Stimulated activated memory B cell treated with anti-CD40 and anti-IgM and Interleukin-4, amounts not matched to agents 10 μg/mL and 1 μg/mL and 100 μg/mL, for 72 hours (primary cell): Measurements from ENCODE around the gene EXOSC7.
A peak's percentile ranks its signal among the peaks of the same experiment; 100 is the strongest.

Experiments used
- ATAC-seq: fragments of 150-1000 bp; cut with Tn5 transposase; 2 replicates; pipeline ENCODE4 v1.10.0; 2021
- H3K27ac Mint-ChIP-seq: one replicate; pipeline ENCODE4 v1.8.0; 2022; ENCODE audit warnings: mild to moderate bottlenecking, mixed read lengths
- H3K27me3 Mint-ChIP-seq: one replicate; pipeline ENCODE4 v1.8.0; 2022; ENCODE audit warnings: mixed read lengths
- H3K36me3 Mint-ChIP-seq: one replicate; pipeline ENCODE4 v1.8.0; 2022; ENCODE audit warnings: mixed read lengths
- H3K4me1 Mint-ChIP-seq: one replicate; pipeline ENCODE4 v1.8.0; 2022; ENCODE audit warnings: mixed read lengths
- H3K4me3 Mint-ChIP-seq: one replicate; pipeline ENCODE4 v1.8.0; 2022; ENCODE audit warnings: mild to moderate bottlenecking, moderate library complexity, mixed read lengths
- H3K9me3 Mint-ChIP-seq: one replicate; pipeline ENCODE4 v1.8.0; 2022; ENCODE audit warnings: mixed read lengths

The EXOSC7 gene

GRCh38 chr3:44954962-44955361, 21.1 kb upstream of the EXOSC7 start:
- Mint-ChIP-seq H3K27me3 (no peaks in the 10 kb centered on the region), H3K36me3 (peaks cover 37% of the 10 kb centered on the region), H3K9me3 (no peaks in the 10 kb centered on the region), H3K27ac (no peak overlapping the region), H3K4me1 (peaks cover 52% of the 10 kb centered on the region), H3K4me3 (no peak overlapping the region)
- ATAC-seq: peak; percentile 83

GRCh38 chr3:44955917-44956316, 20.1 kb upstream of the EXOSC7 start:
- no peaks in the 10 kb centered on the region for H3K9me3 Mint-ChIP-seq
- H3K27me3 Mint-ChIP-seq: no peaks in the 10 kb centered on the region
- H3K4me3 Mint-ChIP-seq: no peak overlapping the region
- no peak overlapping the region for H3K27ac Mint-ChIP-seq
- no peak for ATAC-seq
- H3K36me3 Mint-ChIP-seq: peaks cover 37% of the 10 kb centered on the region
- H3K4me1 Mint-ChIP-seq: peaks cover 47% of the 10 kb centered on the region

GRCh38 chr3:44957986-44958385, 18.1 kb upstream of the EXOSC7 start:
- no peaks in the 10 kb centered on the region for H3K27me3 Mint-ChIP-seq
- peaks cover 30% of the 10 kb centered on the region for H3K36me3 Mint-ChIP-seq
- H3K9me3 Mint-ChIP-seq: no peaks in the 10 kb centered on the region
- peaks cover 40% of the 10 kb centered on the region for H3K4me1 Mint-ChIP-seq
- H3K27ac Mint-ChIP-seq: no peak overlapping the region
- H3K4me3 Mint-ChIP-seq: no peak overlapping the region
- no peak for ATAC-seq

- Mint-ChIP-seq H3K27me3 (no peaks in the 10 kb centered on the region), H3K4me3 (no peak overlapping the region), H3K27ac (no peak overlapping the region), H3K9me3 (no peaks in the 10 kb centered on the region), H3K4me1 (peaks cover 44% of the 10 kb centered on the region), H3K36me3 (peaks cover 30% of the 10 kb centered on the region)
- no peak for ATAC-seq
Measured at GRCh38 chr3:44958386-44958785, 17.7 kb upstream of the EXOSC7 start.

GRCh38 chr3:44960387-44961026, 15.5 kb upstream of the EXOSC7 start:
- Mint-ChIP-seq H3K36me3 (peaks cover 37% of the 10 kb centered on the region), H3K4me1 (peaks cover 51% of the 10 kb centered on the region)

GRCh38 chr3:44961888-44962287, 14.2 kb upstream of the EXOSC7 start:
- no peak for ATAC-seq
- peaks cover 42% of the 10 kb centered on the region for H3K4me1 Mint-ChIP-seq
- no peaks in the 10 kb centered on the region for H3K27me3 Mint-ChIP-seq
- H3K27ac Mint-ChIP-seq: no peak overlapping the region
- no peak overlapping the region for H3K4me3 Mint-ChIP-seq
- peaks cover 31% of the 10 kb centered on the region for H3K36me3 Mint-ChIP-seq
- no peaks in the 10 kb centered on the region for H3K9me3 Mint-ChIP-seq

More at GRCh38 chr3:44960387-44961026, 15.5 kb upstream of the EXOSC7 start:
- no peaks in the 10 kb centered on the region for H3K9me3 Mint-ChIP-seq
- no peak for ATAC-seq
- H3K4me3 Mint-ChIP-seq: no peak overlapping the region
- H3K27ac Mint-ChIP-seq: no peak overlapping the region
- no peaks in the 10 kb centered on the region for H3K27me3 Mint-ChIP-seq

- ATAC-seq: no peak
- Mint-ChIP-seq H3K27ac (no peak overlapping the region), H3K9me3 (no peaks in the 10 kb centered on the region), H3K36me3 (peaks cover 22% of the 10 kb centered on the region), H3K4me1 (peaks cover 42% of the 10 kb centered on the region), H3K27me3 (no peaks in the 10 kb centered on the region), H3K4me3 (no peak overlapping the region)
Measured at GRCh38 chr3:44962621-44963393, 13.2 kb upstream of the EXOSC7 start.

GRCh38 chr3:44963571-44964325, 12.3 kb upstream of the EXOSC7 start:
- Mint-ChIP-seq H3K4me3 (no peak overlapping the region), H3K36me3 (peaks cover 15% of the 10 kb centered on the region), H3K27me3 (no peaks in the 10 kb centered on the region), H3K9me3 (no peaks in the 10 kb centered on the region), H3K4me1 (peaks cover 50% of the 10 kb centered on the region), H3K27ac (no peak overlapping the region)
- no peak for ATAC-seq

- H3K27ac Mint-ChIP-seq: no peak overlapping the region
Measured at GRCh38 chr3:44965165-44965564, 10.9 kb upstream of the EXOSC7 start.

GRCh38 chr3:44966795-44967278, 9.2 kb upstream of the EXOSC7 start:
- H3K36me3 Mint-ChIP-seq: peaks cover 12% of the 10 kb centered on the region
- no peak overlapping the region for H3K4me3 Mint-ChIP-seq
- no peak overlapping the region for H3K27ac Mint-ChIP-seq
- H3K4me1 Mint-ChIP-seq: peaks cover 66% of the 10 kb centered on the region
- ATAC-seq: no peak
- no peaks in the 10 kb centered on the region for H3K27me3 Mint-ChIP-seq
- H3K9me3 Mint-ChIP-seq: no peaks in the 10 kb centered on the region

More at GRCh38 chr3:44965165-44965564, 10.9 kb upstream of the EXOSC7 start:
- Mint-ChIP-seq H3K4me1 (peaks cover 65% of the 10 kb centered on the region), H3K36me3 (peaks cover 12% of the 10 kb centered on the region), H3K9me3 (no peaks in the 10 kb centered on the region), H3K27me3 (no peaks in the 10 kb centered on the region), H3K4me3 (no peak overlapping the region)
- no peak for ATAC-seq

GRCh38 chr3:44968447-44968858, 7.6 kb upstream of the EXOSC7 start:
- Mint-ChIP-seq H3K4me3 (no peak overlapping the region), H3K27ac (no peak overlapping the region), H3K9me3 (no peaks in the 10 kb centered on the region), H3K4me1 (peaks cover 52% of the 10 kb centered on the region), H3K36me3 (peaks cover 7% of the 10 kb centered on the region), H3K27me3 (no peaks in the 10 kb centered on the region)
- no peak for ATAC-seq

GRCh38 chr3:44969154-44969827, 6.8 kb upstream of the EXOSC7 start:
- H3K4me3 Mint-ChIP-seq: no peak overlapping the region
- ATAC-seq: peak; percentile 34
- no peaks in the 10 kb centered on the region for H3K27me3 Mint-ChIP-seq
- H3K4me1 Mint-ChIP-seq: peaks cover 48% of the 10 kb centered on the region
- H3K9me3 Mint-ChIP-seq: no peaks in the 10 kb centered on the region
- H3K36me3 Mint-ChIP-seq: peaks cover 4% of the 10 kb centered on the region
- H3K27ac Mint-ChIP-seq: no peak overlapping the region

GRCh38 chr3:44969828-44970179, 6.2 kb upstream of the EXOSC7 start:
- Mint-ChIP-seq H3K4me1 (peaks cover 48% of the 10 kb centered on the region), H3K9me3 (no peaks in the 10 kb centered on the region), H3K4me3 (no peak overlapping the region), H3K27ac (no peak overlapping the region), H3K36me3 (no peaks in the 10 kb centered on the region), H3K27me3 (no peaks in the 10 kb centered on the region)
- no peak for ATAC-seq

GRCh38 chr3:44970926-44971490, 5.0 kb upstream of the EXOSC7 start:
- Mint-ChIP-seq H3K9me3 (no peaks in the 10 kb centered on the region), H3K27ac (no peak overlapping the region), H3K27me3 (no peaks in the 10 kb centered on the region), H3K4me3 (no peak overlapping the region), H3K4me1 (peaks cover 55% of the 10 kb centered on the region), H3K36me3 (no peaks in the 10 kb centered on the region)
- ATAC-seq: no peak

- no peaks in the 10 kb centered on the region for H3K27me3 Mint-ChIP-seq
- H3K36me3 Mint-ChIP-seq: peaks cover 5% of the 10 kb centered on the region
- H3K27ac Mint-ChIP-seq: peak overlapping the region; percentile 93
- H3K9me3 Mint-ChIP-seq: no peaks in the 10 kb centered on the region
- no peak for ATAC-seq
- H3K4me1 Mint-ChIP-seq: peaks cover 54% of the 10 kb centered on the region
- H3K4me3 Mint-ChIP-seq: peak overlapping the region; percentile 98
Measured at GRCh38 chr3:44974416-44974815, 1.6 kb upstream of the EXOSC7 start.
